Liver (tissue), 9 donors: ENCODE data around the gene LYZL6. TPM values are rescaled to one million over a fixed set of nuclear protein-coding genes. Genes with fewer than 3 reads are reported as not detected.

Experiments used
- DNase-seq: peaks from one replicate; pipeline ENCODE4 v3.0.0-alpha.2; 2017; ENCODE audit warnings: low spot score
- H3K27ac ChIP-seq, 2 donors: one replicate each; pipeline ENCODE4 v1.7.0; 2013; ENCODE audit warnings: inconsistent platforms in 2 of 2, low read length in 2 of 2, control low read depth in 1 of 2, low read depth in 1 of 2, mild to moderate bottlenecking in 1 of 2
- H3K27me3 ChIP-seq, 4 donors: one replicate each; pipeline versions ENCODE4 v1.6.1 to v1.7.0; 2013; ENCODE audit warnings: low read length in 3 of 4, inconsistent platforms in 1 of 4, mild to moderate bottlenecking in 1 of 4, moderate library complexity in 1 of 4; ENCODE audit not compliant: control insufficient read depth in 4 of 4, insufficient read depth in 4 of 4
- H3K36me3 ChIP-seq, 4 donors: one replicate each; pipeline versions ENCODE4 v1.6.1 to v1.7.0; 2013; ENCODE audit warnings: low read length in 3 of 4, mild to moderate bottlenecking in 3 of 4, low read depth in 1 of 4, moderate library complexity in 1 of 4; ENCODE audit not compliant: control insufficient read depth in 4 of 4, insufficient read depth in 3 of 4
- H3K4me1 ChIP-seq, 4 donors: one replicate each; pipeline versions ENCODE4 v1.6.1 to v1.7.0; 2013; ENCODE audit warnings: low read length in 3 of 4, mild to moderate bottlenecking in 3 of 4, moderate library complexity in 1 of 4; ENCODE audit not compliant: control insufficient read depth in 4 of 4, insufficient read depth in 4 of 4
- H3K4me3 ChIP-seq, 3 donors: one replicate each; pipeline versions ENCODE4 v1.6.1 to v1.7.0; 2013; ENCODE audit warnings: low read length in 3 of 3, control low read depth in 1 of 3, low read depth in 1 of 3, mild to moderate bottlenecking in 1 of 3
- H3K9ac ChIP-seq, 2 donors: one replicate each; pipeline ENCODE4 v1.7.0; 2013; ENCODE audit warnings: low read length in 2 of 2, mild to moderate bottlenecking in 2 of 2, moderate library complexity in 2 of 2, control low read depth in 1 of 2, low read depth in 1 of 2
- H3K9me3 ChIP-seq, 4 donors: one replicate each; pipeline versions ENCODE4 v1.6.1 to v1.7.0; 2013; ENCODE audit warnings: low read length in 3 of 4; ENCODE audit not compliant: control insufficient read depth in 4 of 4
- FOXA2 ChIP-seq: IDR thresholded peaks from 2 replicates; pipeline ENCODE4 v1.6.1; 2016; ENCODE audit warnings: antibody characterized with exemption
- HNF4A ChIP-seq, 2 donors: conservative IDR thresholded peaks; 2 replicates each; pipeline ENCODE4 v1.6.1; 2016; ENCODE audit warnings: antibody characterized with exemption in 2 of 2, mild to moderate bottlenecking in 2 of 2
- HNF4G ChIP-seq: IDR thresholded peaks from 2 replicates; pipeline ENCODE4 v1.6.1; 2016; ENCODE audit warnings: antibody characterized with exemption
- JUND ChIP-seq, 2 donors: IDR thresholded peaks; 2 replicates each; pipeline ENCODE4 v1.6.1; 2016; ENCODE audit warnings: antibody characterized with exemption in 2 of 2
- NR2F2 ChIP-seq: IDR thresholded peaks from 2 replicates; pipeline ENCODE4 v1.6.1; 2016; ENCODE audit warnings: antibody characterized with exemption
- TAF1 ChIP-seq: conservative IDR thresholded peaks from 2 replicates; pipeline ENCODE4 v1.6.1; 2016; ENCODE audit warnings: antibody characterized with exemption, mild to moderate bottlenecking
- YY1 ChIP-seq: IDR thresholded peaks from 2 replicates; pipeline ENCODE4 v1.6.1; 2016; ENCODE audit warnings: antibody characterized with exemption, mild to moderate bottlenecking
- WGBS: extraction: QIAGEN DNeasy Blood & Tissue Kit; methylation state at CpG from one replicate; pipeline ENCODE4 v1.1.7; 2013; 5-methylcytosine and 5-hydroxymethylcytosine counted together
- polyA plus RNA-seq, 2 donors: library from polyadenylated mRNA; stranded (reverse) in 1 of 2; unstranded in 1 of 2; fragments of 200-250 nt in 1 of 2; fragments of >200 nt in 1 of 2; fragmentation: Nextera tagmentation in 1 of 2; extraction: Ambion mirVana in 1 of 2; gene quantifications; one replicate each; pipeline versions ENCODE4 v1.2.1 to v1.2.3, GENCODE V29; 2013 to 2015
- total RNA-seq, 2 donors: library from RNA; depleted of rRNA; stranded (reverse); fragments of >200 nt; gene quantifications; one replicate each; pipeline ENCODE4 v1.2.3, GENCODE V29; 2014
- TF ChIP-seq, protein P1 (sequence below): IDR thresholded peaks from 2 replicates; pipeline ENCODE4 v1.6.1; 2016; ENCODE audit warnings: antibody characterized with exemption
- TF ChIP-seq, protein P2 (sequence below): IDR thresholded peaks from 2 replicates; pipeline ENCODE4 v1.6.1; 2016; ENCODE audit warnings: antibody characterized with exemption
- TF ChIP-seq, protein P3 (sequence below): IDR thresholded peaks from 2 replicates; pipeline ENCODE4 v1.6.1; 2016; ENCODE audit warnings: antibody characterized with exemption
- TF ChIP-seq, protein P4 (sequence below): fragments of 150-350 bp; IDR thresholded peaks from 2 replicates; pipeline ENCODE4 v1.5.1; 2017; ENCODE audit warnings: improper control_type of control experiment, low read depth, low read length; ENCODE audit not compliant: missing input control
- donor health status: healthy.
- donor health status: healthy.
- donor health status: healthy.
- donor health status: healthy.
- donor health status: healthy.

Gene LYZL6
- total and polyA plus RNA-seq, 4 donors = not detected

DNA sequence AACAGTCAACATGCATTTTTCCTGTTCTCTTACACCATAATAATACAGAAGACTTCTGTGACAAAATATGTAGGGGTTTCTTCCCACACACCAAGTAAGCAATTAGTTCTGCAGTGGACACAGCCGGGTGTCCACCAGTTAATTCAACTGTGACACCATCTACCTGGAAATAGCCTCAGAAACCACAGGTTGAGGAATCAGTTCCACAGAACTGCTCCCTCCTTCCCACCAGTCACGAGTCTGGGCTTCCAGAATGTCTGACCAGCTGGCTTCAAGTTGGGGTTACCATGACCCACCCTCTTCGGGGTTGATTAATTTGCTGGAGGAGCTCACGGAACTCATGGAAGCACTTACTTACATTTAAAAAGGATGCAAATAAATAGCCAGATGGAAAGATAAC is 49.8 kb downstream of the LYZL6 start (continued):
- TF ChIP-seq, protein P1, sequence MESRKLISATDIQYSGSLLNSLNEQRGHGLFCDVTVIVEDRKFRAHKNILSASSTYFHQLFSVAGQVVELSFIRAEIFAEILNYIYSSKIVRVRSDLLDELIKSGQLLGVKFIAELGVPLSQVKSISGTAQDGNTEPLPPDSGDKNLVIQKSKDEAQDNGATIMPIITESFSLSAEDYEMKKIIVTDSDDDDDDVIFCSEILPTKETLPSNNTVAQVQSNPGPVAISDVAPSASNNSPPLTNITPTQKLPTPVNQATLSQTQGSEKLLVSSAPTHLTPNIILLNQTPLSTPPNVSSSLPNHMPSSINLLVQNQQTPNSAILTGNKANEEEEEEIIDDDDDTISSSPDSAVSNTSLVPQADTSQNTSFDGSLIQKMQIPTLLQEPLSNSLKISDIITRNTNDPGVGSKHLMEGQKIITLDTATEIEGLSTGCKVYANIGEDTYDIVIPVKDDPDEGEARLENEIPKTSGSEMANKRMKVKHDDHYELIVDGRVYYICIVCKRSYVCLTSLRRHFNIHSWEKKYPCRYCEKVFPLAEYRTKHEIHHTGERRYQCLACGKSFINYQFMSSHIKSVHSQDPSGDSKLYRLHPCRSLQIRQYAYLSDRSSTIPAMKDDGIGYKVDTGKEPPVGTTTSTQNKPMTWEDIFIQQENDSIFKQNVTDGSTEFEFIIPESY = no peak

DNA sequence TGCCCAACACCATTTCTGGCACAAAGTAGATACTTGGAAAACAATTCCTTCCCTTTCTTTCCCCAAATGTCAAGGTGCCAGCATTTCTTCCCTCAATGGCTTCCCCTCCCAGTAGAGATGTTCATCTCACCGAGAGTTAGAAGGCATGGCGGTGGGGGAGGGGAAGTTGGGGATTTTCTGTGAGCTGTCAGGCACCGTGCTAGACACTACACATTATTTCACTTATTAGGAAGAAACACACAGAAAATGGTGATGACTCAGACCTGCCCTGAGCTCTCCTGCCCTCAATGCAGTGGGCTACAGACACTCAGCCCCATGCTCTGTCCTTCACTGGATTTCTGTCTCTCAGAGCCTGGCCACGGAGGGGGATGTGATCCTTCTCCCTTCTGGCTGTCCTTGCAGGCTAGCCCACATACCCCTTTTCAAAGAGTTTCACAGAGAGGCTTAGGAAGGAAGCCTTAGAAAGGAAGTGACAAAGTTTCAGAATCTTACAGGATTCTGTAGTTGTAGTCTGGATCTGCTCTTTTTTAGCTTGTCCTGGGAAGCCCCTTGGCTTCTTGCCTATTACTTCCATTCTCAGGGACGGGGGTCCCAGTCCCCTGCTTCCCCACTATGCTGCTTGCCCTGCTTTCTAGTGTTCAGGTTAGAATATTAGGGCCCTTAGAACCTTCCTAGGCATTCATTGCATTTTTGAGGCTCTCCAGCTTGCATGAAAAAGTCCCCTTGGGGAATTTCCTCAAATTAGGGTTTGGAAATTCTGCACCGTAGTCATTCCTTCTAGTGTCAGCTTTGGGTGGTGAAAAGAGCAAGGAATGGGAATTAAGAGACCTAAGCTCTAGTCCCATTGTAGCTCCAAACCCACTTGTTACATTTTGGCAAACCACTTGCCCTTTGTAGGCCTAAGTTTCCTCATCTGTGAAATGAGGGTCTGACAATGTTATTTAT is 51.1 kb downstream of the LYZL6 start:
- Histone ChIP-seq H3K27me3 (no peaks in the 10 kb centered on the region), H3K36me3 (no peaks in the 10 kb centered on the region), H3K27ac (no peak overlapping the region), H3K4me1 (peaks cover 0 to 6% (median 1%) of the 10 kb centered on the region in 4 donors), H3K9me3 (no peaks in the 10 kb centered on the region), H3K4me3 (no peak overlapping the region), H3K9ac (no peak overlapping the region)
- TF ChIP-seq HNF4A (conservative IDR thresholded peaks at IDR 0.05) = no peak
- TF ChIP-seq, protein P2, sequence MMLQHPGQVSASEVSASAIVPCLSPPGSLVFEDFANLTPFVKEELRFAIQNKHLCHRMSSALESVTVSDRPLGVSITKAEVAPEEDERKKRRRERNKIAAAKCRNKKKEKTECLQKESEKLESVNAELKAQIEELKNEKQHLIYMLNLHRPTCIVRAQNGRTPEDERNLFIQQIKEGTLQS = no peak
- WGBS = 71% methylated on average over 6 of the region's 6 CpGs
- DNase-seq = no peak

DNA sequence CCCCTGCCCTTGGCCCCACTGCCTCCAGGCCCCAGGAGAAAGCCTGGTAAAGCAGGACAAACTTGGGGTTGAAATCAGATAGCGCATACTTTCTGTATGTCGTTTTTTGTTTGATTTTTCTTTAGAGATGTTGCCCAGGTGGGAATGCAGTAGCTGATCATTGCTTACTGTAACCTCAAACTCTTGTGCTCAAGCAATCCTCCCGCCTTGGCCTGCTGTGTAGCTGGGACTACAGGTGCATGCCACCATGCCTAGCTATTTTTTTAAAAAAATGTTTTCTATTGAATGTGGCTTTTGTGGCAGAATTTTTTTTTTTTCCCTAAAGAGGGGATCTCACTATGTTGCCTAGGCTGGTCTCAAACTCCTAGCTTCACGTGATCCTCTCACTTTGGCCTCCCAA is 52.2 kb downstream of the LYZL6 start:
- Histone ChIP-seq H3K9ac (no peak overlapping the region), H3K9me3 (no peaks in the 10 kb centered on the region), H3K4me1 (peaks cover 0 to 6% (median 1%) of the 10 kb centered on the region in 4 donors), H3K27me3 (no peaks in the 10 kb centered on the region), H3K36me3 (no peaks in the 10 kb centered on the region), H3K27ac (no peak overlapping the region), H3K4me3 (no peak overlapping the region)
- 88% methylated on average over 4 of the region's 4 CpGs for WGBS
- DNase-seq = no peak
- TF ChIP-seq, protein P2 = no peak
- TF ChIP-seq, protein P3, sequence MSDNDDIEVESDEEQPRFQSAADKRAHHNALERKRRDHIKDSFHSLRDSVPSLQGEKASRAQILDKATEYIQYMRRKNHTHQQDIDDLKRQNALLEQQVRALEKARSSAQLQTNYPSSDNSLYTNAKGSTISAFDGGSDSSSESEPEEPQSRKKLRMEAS = no peak
- TF ChIP-seq YY1 (no peak), JUND (IDR thresholded peaks at IDR 0.05) (no peak), NR2F2 (no peak), HNF4A (conservative IDR thresholded peaks at IDR 0.05) (no peak), HNF4G (no peak), FOXA2 (no peak), TAF1 (no peak)
- TF ChIP-seq, protein P4, sequence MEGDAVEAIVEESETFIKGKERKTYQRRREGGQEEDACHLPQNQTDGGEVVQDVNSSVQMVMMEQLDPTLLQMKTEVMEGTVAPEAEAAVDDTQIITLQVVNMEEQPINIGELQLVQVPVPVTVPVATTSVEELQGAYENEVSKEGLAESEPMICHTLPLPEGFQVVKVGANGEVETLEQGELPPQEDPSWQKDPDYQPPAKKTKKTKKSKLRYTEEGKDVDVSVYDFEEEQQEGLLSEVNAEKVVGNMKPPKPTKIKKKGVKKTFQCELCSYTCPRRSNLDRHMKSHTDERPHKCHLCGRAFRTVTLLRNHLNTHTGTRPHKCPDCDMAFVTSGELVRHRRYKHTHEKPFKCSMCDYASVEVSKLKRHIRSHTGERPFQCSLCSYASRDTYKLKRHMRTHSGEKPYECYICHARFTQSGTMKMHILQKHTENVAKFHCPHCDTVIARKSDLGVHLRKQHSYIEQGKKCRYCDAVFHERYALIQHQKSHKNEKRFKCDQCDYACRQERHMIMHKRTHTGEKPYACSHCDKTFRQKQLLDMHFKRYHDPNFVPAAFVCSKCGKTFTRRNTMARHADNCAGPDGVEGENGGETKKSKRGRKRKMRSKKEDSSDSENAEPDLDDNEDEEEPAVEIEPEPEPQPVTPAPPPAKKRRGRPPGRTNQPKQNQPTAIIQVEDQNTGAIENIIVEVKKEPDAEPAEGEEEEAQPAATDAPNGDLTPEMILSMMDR = no peak
